SK-N-MC (cell line): ENCODE results near the gene LHFPL3.

ENCODE experiments used
- EZH2 ChIP-seq: fragments of 200-600 bp; sonication (generic); IDR thresholded peaks from one replicate; pipeline ENCODE4 v1.6.1; 2017; ENCODE audit warnings: antibody characterized with exemption
- POLR2AphosphoS5 ChIP-seq: IDR thresholded peaks from 2 replicates; pipeline ENCODE4 v1.6.1; 2012; ENCODE audit warnings: mild to moderate bottlenecking, low read depth, low read length, borderline replicate concordance

DNA sequence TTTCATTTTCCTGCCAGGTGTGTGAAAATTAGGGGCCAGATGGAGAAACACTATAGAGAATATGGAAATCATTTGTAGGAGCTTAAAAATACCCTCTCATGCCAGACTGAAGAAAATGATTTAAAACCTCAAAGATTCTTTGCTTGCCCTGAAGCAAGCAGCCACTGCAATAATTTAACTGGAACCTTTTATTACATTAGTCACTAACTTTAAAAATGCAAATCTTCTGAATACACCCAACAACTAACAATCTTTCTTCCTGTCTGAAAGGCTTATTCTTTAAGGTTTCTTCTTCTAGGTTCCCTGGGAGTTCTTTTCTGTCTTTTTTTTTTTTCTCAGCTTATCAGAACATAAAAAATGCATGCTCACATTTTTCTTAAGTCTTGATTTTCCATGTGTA, 447.1 kb downstream of the LHFPL3 start:
- no peak for TF ChIP-seq POLR2AphosphoS5
- no peak for TF ChIP-seq EZH2
